Panc1 (cell line): Measurements from ENCODE around the gene SLC52A1. TPM values are rescaled to one million over a fixed set of nuclear protein-coding genes. Genes with fewer than 3 reads are reported as not detected.

Experiments
- ATAC-seq: fragments of 200-7000 bp; cut with Tn5 transposase; 2 replicates; pipeline ENCODE4 v1.9.1; 2020; ENCODE audit warnings: mild to moderate bottlenecking, moderate library complexity
- Bru-seq: library from RNA; stranded (reverse); fragments of 400-500 nt; gene quantifications from one replicate; lab custom pipeline; 2021; lab: Mats Ljungman, UMichigan
- BruChase-seq, 2 experiments: library from RNA; stranded (reverse); fragments of 400-500 nt; gene quantifications; one replicate each; lab custom pipeline; 2021; lab: Mats Ljungman, UMichigan
- BruUV-seq: library from RNA; stranded (reverse); fragments of 400-500 nt; replicated peaks from 2 replicates; lab custom pipeline; 2021; lab: Mats Ljungman, UMichigan
- CTCF ChIA-PET: fragments of 300-600 bp; sonication (Branson Sonifier 250); formaldehyde crosslinking; loops from one replicate; lab custom pipeline; 2022; ENCODE audit warnings: antibody characterized with exemption; lab: Charles Lee
- POLR2A ChIA-PET: fragments of 300-600 bp; sonication (Branson Sonifier 250); formaldehyde crosslinking; loops from one replicate; lab custom pipeline; 2022; ENCODE audit warnings: antibody characterized with exemption; lab: Charles Lee
- DNase-seq: peaks from one replicate; pipeline ENCODE4 v3.0.0-alpha.2; 2010; ENCODE audit warnings: low read depth, low spot score
- H3K27ac ChIP-seq: 2 replicates; pipeline ENCODE4 v1.5.1; 2011; ENCODE audit warnings: mild to moderate bottlenecking, low read length, inconsistent platforms
- H3K27me3 ChIP-seq: fragments of 200-500 bp; sonication (Bioruptor generic); 2 replicates; pipeline ENCODE4 v1.6.0; 2014; ENCODE audit warnings: low read length, inconsistent platforms; ENCODE audit not compliant: control insufficient read depth, insufficient read depth
- H3K36me3 ChIP-seq: fragments of 200-500 bp; sonication (Bioruptor generic); 2 replicates; pipeline ENCODE4 v1.5.1; 2014; ENCODE audit warnings: inconsistent platforms, mild to moderate bottlenecking, low read length, moderate library complexity; ENCODE audit not compliant: control insufficient read depth, insufficient read depth
- H3K4me1 ChIP-seq: 2 replicates; pipeline ENCODE4 v1.5.1; 2011; ENCODE audit warnings: inconsistent platforms, mild to moderate bottlenecking, low read length, moderate library complexity; ENCODE audit not compliant: control insufficient read depth, insufficient read depth
- H3K4me3 ChIP-seq, 2 experiments: 2 replicates each; pipeline ENCODE4 v1.5.1; 2011 to 2012; ENCODE audit warnings: low read depth in 2 of 2, low read length in 2 of 2, mild to moderate bottlenecking in 2 of 2, inconsistent platforms in 1 of 2, moderate library complexity in 1 of 2
- H3K9me3 ChIP-seq: fragments of 200-500 bp; sonication (Bioruptor generic); 2 replicates; pipeline ENCODE4 v1.5.1; 2014; ENCODE audit warnings: low read depth, mild to moderate bottlenecking, inconsistent platforms, low read length, moderate library complexity; ENCODE audit not compliant: control insufficient read depth, insufficient read depth
- POLR2AphosphoS5 ChIP-seq: IDR thresholded peaks from 2 replicates; pipeline ENCODE4 v1.6.1; 2012; ENCODE audit warnings: mild to moderate bottlenecking, low read depth, low read length, moderate library complexity
- SIN3A ChIP-seq: IDR thresholded peaks from 2 replicates; pipeline ENCODE4 v1.6.1; 2012; ENCODE audit warnings: low read depth, mild to moderate bottlenecking, low read length, moderate library complexity, borderline replicate concordance; ENCODE audit not compliant: insufficient read depth
- TCF7L2 ChIP-seq: IDR thresholded peaks from 2 replicates; pipeline ENCODE4 v1.6.1; 2011; ENCODE audit warnings: mild to moderate bottlenecking, low read depth, low read length, inconsistent platforms
- in situ Hi-C: cut with HindIII; loops from 2 replicates; pipeline ENCODE4 v1.10.0; 2016; ENCODE audit warnings: low sequenced_read_pairs, low pct_unique_long_range_greater_than_20kb
- intact Hi-C: fragments of 100-400 bp; cut with micrococcal nuclease; formaldehyde crosslinking; loops from one replicate; pipeline ENCODE4 v1.10.0; 2022; ENCODE audit not compliant: unreplicated experiment
- long read RNA-seq: library from polyadenylated mRNA; unstranded; transcript quantifications from one replicate; pipeline ENCODE4 v2.0.0, GENCODE V29; 2021; ENCODE audit not compliant: unreplicated experiment
- polyA plus RNA-seq: library from polyadenylated mRNA; unstranded; fragments of >200 nt; gene quantifications from one replicate; pipeline ENCODE4 v1.2.1, GENCODE V29; 2012; ENCODE audit warnings: missing spikeins; ENCODE audit not compliant: insufficient read length
- total RNA-seq: library from RNA; stranded (reverse); gene quantifications from one replicate; pipeline ENCODE4 v1.2.1, GENCODE V29; 2021; ENCODE audit not compliant: unreplicated experiment
- TF ChIP-seq, protein P1 (sequence below): fragments of 450-650 bp; IDR thresholded peaks from 2 replicates; pipeline ENCODE4 v1.5.1; 2017; ENCODE audit warnings: mild to moderate bottlenecking
- TF ChIP-seq, protein P2 (sequence below), 2 experiments: IDR thresholded peaks; 2 replicates each; pipeline ENCODE4 v1.6.1; 2011 to 2012; ENCODE audit warnings: low read depth in 2 of 2, control low read depth in 1 of 2, low read length in 1 of 2, mild to moderate bottlenecking in 1 of 2, moderate library complexity in 1 of 2; ENCODE audit not compliant: insufficient read depth in 1 of 2

The SLC52A1 gene
- 0.54 TPM for total RNA-seq
- 1.2 TPM for polyA plus RNA-seq
- Bru-seq, nascent RNA = percentile 6 among the genes with signal in this experiment
- percentile 8 among the genes with signal in this experiment for BruChase-seq, experiment 1, labeled RNA remaining after a 2-hour chase
- BruChase-seq, experiment 2, labeled RNA remaining after a 6-hour chase = percentile 11 among the genes with signal in this experiment
- long read RNA-seq = 0 reads

DNA sequence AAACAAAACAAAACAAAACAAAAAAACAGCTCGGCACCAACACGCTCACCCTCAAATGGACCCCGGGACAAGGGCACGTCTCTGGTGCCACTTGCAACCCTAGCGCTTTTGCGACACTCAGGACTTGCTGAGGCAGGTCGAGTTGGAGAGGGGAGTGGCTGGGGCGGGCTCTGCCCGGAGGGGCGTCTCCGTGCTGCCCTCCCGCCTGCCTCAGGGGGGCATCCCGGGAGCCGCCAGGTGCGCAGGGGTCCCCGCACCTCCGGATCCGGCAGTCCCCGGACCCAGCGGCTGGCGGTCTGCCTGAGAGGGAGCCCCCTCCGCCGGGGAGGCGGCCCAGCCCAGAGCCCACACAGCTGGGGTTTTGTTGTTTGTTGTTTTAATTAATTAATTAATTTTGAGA, at the start of gene SLC52A1:
Gene SLC52A1 (minus strand): TSS at position 112 of the 400 bp plus-strand sequence. CDS start 820 bp downstream, outside the sequence.
- POLR2A ChIA-PET = no interaction called here
- peak within 1 kb of the TSS; percentile 42 to 57 for H3K4me3 ChIP-seq
- TF ChIP-seq TCF7L2 (no peak), POLR2AphosphoS5 (no peak), SIN3A (no peak)
- TF ChIP-seq, protein P1, sequence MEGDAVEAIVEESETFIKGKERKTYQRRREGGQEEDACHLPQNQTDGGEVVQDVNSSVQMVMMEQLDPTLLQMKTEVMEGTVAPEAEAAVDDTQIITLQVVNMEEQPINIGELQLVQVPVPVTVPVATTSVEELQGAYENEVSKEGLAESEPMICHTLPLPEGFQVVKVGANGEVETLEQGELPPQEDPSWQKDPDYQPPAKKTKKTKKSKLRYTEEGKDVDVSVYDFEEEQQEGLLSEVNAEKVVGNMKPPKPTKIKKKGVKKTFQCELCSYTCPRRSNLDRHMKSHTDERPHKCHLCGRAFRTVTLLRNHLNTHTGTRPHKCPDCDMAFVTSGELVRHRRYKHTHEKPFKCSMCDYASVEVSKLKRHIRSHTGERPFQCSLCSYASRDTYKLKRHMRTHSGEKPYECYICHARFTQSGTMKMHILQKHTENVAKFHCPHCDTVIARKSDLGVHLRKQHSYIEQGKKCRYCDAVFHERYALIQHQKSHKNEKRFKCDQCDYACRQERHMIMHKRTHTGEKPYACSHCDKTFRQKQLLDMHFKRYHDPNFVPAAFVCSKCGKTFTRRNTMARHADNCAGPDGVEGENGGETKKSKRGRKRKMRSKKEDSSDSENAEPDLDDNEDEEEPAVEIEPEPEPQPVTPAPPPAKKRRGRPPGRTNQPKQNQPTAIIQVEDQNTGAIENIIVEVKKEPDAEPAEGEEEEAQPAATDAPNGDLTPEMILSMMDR = no peak
- TF ChIP-seq, protein P2, sequence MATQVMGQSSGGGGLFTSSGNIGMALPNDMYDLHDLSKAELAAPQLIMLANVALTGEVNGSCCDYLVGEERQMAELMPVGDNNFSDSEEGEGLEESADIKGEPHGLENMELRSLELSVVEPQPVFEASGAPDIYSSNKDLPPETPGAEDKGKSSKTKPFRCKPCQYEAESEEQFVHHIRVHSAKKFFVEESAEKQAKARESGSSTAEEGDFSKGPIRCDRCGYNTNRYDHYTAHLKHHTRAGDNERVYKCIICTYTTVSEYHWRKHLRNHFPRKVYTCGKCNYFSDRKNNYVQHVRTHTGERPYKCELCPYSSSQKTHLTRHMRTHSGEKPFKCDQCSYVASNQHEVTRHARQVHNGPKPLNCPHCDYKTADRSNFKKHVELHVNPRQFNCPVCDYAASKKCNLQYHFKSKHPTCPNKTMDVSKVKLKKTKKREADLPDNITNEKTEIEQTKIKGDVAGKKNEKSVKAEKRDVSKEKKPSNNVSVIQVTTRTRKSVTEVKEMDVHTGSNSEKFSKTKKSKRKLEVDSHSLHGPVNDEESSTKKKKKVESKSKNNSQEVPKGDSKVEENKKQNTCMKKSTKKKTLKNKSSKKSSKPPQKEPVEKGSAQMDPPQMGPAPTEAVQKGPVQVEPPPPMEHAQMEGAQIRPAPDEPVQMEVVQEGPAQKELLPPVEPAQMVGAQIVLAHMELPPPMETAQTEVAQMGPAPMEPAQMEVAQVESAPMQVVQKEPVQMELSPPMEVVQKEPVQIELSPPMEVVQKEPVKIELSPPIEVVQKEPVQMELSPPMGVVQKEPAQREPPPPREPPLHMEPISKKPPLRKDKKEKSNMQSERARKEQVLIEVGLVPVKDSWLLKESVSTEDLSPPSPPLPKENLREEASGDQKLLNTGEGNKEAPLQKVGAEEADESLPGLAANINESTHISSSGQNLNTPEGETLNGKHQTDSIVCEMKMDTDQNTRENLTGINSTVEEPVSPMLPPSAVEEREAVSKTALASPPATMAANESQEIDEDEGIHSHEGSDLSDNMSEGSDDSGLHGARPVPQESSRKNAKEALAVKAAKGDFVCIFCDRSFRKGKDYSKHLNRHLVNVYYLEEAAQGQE (IDR thresholded peaks at IDR 0.05; ENCODE audit: insufficient read depth in 1 of 2, low read depth in 2 of 2, low read length in 1 of 2) = no peak
- no TSS peak for BruUV-seq
- H3K9me3 ChIP-seq = no peaks in the 10 kb centered on the region
- no peak within 1 kb of the TSS for H3K27ac ChIP-seq
- 0 out of 2 replicates have a peak, but pooled peaks have one; percentile 32 for ATAC-seq
- no peak for DNase-seq
- CTCF ChIA-PET = interaction anchor here (0.6 to 0.7 kb wide), 2 partner anchors 28 to 43 kb away, joined by 3 read pairs; no protein-coding TSS in a partner anchor
- H3K27me3 ChIP-seq = no peaks in the 10 kb centered on the region
- in situ Hi-C loops = no loop called here
- intact Hi-C loops = no loop called here
- H3K4me1 ChIP-seq = no peaks in the 10 kb centered on the region
- H3K36me3 ChIP-seq = no peaks in the 10 kb centered on the region

DNA sequence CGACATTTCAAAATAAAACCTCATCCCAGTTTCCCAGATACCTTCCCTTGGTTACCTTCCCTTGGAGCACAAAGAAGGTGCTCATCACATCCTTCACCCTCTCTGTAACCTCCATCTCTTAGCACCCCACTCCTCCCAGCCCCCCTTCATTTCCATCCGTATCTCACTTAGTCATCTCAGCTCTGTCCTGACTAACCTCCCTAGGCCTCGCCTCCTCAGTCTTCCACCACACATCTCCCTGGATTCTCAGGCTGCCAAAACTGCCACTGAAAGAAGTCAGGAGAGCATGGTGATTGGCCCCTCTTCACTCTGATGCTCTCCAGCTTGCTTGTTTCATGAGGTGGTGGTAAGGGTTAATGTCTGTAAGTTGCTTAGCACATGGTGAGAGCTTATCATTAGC, 45.4 kb upstream of the SLC52A1 start:
- Histone ChIP-seq H3K36me3 (no peaks in the 10 kb centered on the region), H3K9me3 (0 out of 2 replicates have a peak, but pooled peaks cover 5% of the 10 kb centered on the region), H3K4me1 (no peaks in the 10 kb centered on the region), H3K4me3 (no peak overlapping the region), H3K27me3 (no peaks in the 10 kb centered on the region), H3K27ac (no peak overlapping the region)
- BruUV-seq = no TSS peak
- DNase-seq (no peak), ATAC-seq (no peak)
- CTCF ChIA-PET = interaction anchor here (0.5 kb wide), 1 partner anchor 18 kb away, joined by 5 read pairs; no protein-coding TSS in a partner anchor
- intact Hi-C loops (no loop called here), in situ Hi-C loops (no loop called here)
- POLR2A ChIA-PET = no interaction called here
- TF ChIP-seq, protein P1 = no peak
- TF ChIP-seq SIN3A = no peak
- TF ChIP-seq, protein P2 (IDR thresholded peaks at IDR 0.05; ENCODE audit: insufficient read depth in 1 of 2, low read depth in 2 of 2, low read length in 1 of 2) = no peak
- no peak for TF ChIP-seq TCF7L2
- TF ChIP-seq POLR2AphosphoS5 = no peak
